ENCODE results near the gene KRT80. TPM values are rescaled to one million over a fixed set of nuclear protein-coding genes. Genes with fewer than 3 reads are reported as not detected.

Gene KRT80
- total RNA-seq, 1 donor from 2014 or later: 2.7 TPM

GRCh38 chr12:52169886-52170285, 21.9 kb downstream of the KRT80 start:
- Mint-ChIP-seq H3K4me3 (no peak overlapping the region), H3K27me3 (ENCODE audit: low read depth) (no peaks in the 10 kb centered on the region), H3K9me3 (no peaks in the 10 kb centered on the region), H3K36me3 (no peaks in the 10 kb centered on the region), H3K4me1 (peaks cover 39% of the 10 kb centered on the region), H3K27ac (peak overlapping the region; percentile 67)
- no peak for TF ChIP-seq CTCF (IDR thresholded peaks at IDR 0.05; ENCODE audit: unreplicated experiment)
- DNase-seq (ENCODE audit: low spot score in 2 of 2, unreplicated experiment in 2 of 2): no peak

- Mint-ChIP-seq H3K9me3 (no peaks in the 10 kb centered on the region), H3K27me3 (ENCODE audit: low read depth) (no peaks in the 10 kb centered on the region), H3K36me3 (no peaks in the 10 kb centered on the region), H3K4me3 (no peak overlapping the region), H3K4me1 (peaks cover 43% of the 10 kb centered on the region), H3K27ac (no peak overlapping the region)
- no peak for TF ChIP-seq CTCF (IDR thresholded peaks at IDR 0.05; ENCODE audit: unreplicated experiment)
- DNase-seq (ENCODE audit: low spot score in 2 of 2, unreplicated experiment in 2 of 2): no peak
These were observed 23.6 kb downstream of the KRT80 start for GRCh38 chr12:52168019-52168717.

- Mint-ChIP-seq H3K4me1 (peaks cover 47% of the 10 kb centered on the region), H3K27ac (no peak overlapping the region), H3K9me3 (no peaks in the 10 kb centered on the region), H3K27me3 (ENCODE audit: low read depth) (no peaks in the 10 kb centered on the region), H3K4me3 (no peak overlapping the region), H3K36me3 (no peaks in the 10 kb centered on the region)
- no peak for DNase-seq (ENCODE audit: low spot score in 2 of 2, unreplicated experiment in 2 of 2)
- TF ChIP-seq CTCF (IDR thresholded peaks at IDR 0.05; ENCODE audit: unreplicated experiment): no peak
These were observed 24.3 kb downstream of the KRT80 start for GRCh38 chr12:52167526-52167925.

GRCh38 chr12:52166672-52167071, 25.1 kb downstream of the KRT80 start:
- Mint-ChIP-seq H3K27ac (no peak overlapping the region), H3K9me3 (no peaks in the 10 kb centered on the region), H3K4me3 (no peak overlapping the region), H3K4me1 (peaks cover 44% of the 10 kb centered on the region), H3K36me3 (no peaks in the 10 kb centered on the region), H3K27me3 (ENCODE audit: low read depth) (no peaks in the 10 kb centered on the region)
- no peak for DNase-seq (ENCODE audit: low spot score in 2 of 2, unreplicated experiment in 2 of 2)
- TF ChIP-seq CTCF (IDR thresholded peaks at IDR 0.05; ENCODE audit: unreplicated experiment): no peak

- TF ChIP-seq CTCF (IDR thresholded peaks at IDR 0.05; ENCODE audit: unreplicated experiment): no peak
- no peak overlapping the region for H3K4me3 Mint-ChIP-seq
- H3K27me3 Mint-ChIP-seq (ENCODE audit: low read depth): no peaks in the 10 kb centered on the region
- peaks cover 42% of the 10 kb centered on the region for H3K4me1 Mint-ChIP-seq
- DNase-seq (ENCODE audit: low spot score in 2 of 2, unreplicated experiment in 2 of 2): no peak
- no peaks in the 10 kb centered on the region for H3K9me3 Mint-ChIP-seq
- no peaks in the 10 kb centered on the region for H3K36me3 Mint-ChIP-seq
- no peak overlapping the region for H3K27ac Mint-ChIP-seq
These were observed 26.5 kb downstream of the KRT80 start for GRCh38 chr12:52165096-52165855.

All from mesothelial cell of epicardium (in vitro differentiated cells).